Mucosa of rectum (tissue), 2 donors: Measurements from ENCODE around the gene DENND1A.

ENCODE experiments used
- H3K27ac ChIP-seq, 2 donors: one replicate each; pipeline ENCODE4 v1.7.0; 2013; ENCODE audit warnings: inconsistent platforms in 2 of 2, low read depth in 2 of 2, low read length in 2 of 2
- H3K27me3 ChIP-seq, 2 donors: one replicate each; pipeline ENCODE4 v1.7.0; 2013; ENCODE audit warnings: low read length in 2 of 2; ENCODE audit not compliant: control insufficient read depth in 2 of 2, insufficient read depth in 2 of 2
- H3K36me3 ChIP-seq, 2 donors: one replicate each; pipeline ENCODE4 v1.7.0; 2013; ENCODE audit warnings: low read length in 2 of 2; ENCODE audit not compliant: control insufficient read depth in 2 of 2, insufficient read depth in 2 of 2
- H3K4me1 ChIP-seq, 2 donors: one replicate each; pipeline ENCODE4 v1.7.0; 2013; ENCODE audit warnings: low read length in 2 of 2, mild to moderate bottlenecking in 1 of 2; ENCODE audit not compliant: control insufficient read depth in 2 of 2, insufficient read depth in 2 of 2
- H3K4me3 ChIP-seq, 2 donors: one replicate each; pipeline ENCODE4 v1.7.0; 2013; ENCODE audit warnings: low read length in 2 of 2
- H3K9ac ChIP-seq, 2 donors: one replicate each; pipeline ENCODE4 v1.7.0; 2013; ENCODE audit warnings: low read length in 2 of 2, low read depth in 1 of 2, mild to moderate bottlenecking in 1 of 2
- H3K9me3 ChIP-seq, 2 donors: one replicate each; pipeline ENCODE4 v1.7.0; 2013; ENCODE audit warnings: low read length in 2 of 2; ENCODE audit not compliant: control insufficient read depth in 2 of 2
- donor health status: healthy.
- donor health status: Normal muscosa, but diverticular disease.

The DENND1A gene

DNA sequence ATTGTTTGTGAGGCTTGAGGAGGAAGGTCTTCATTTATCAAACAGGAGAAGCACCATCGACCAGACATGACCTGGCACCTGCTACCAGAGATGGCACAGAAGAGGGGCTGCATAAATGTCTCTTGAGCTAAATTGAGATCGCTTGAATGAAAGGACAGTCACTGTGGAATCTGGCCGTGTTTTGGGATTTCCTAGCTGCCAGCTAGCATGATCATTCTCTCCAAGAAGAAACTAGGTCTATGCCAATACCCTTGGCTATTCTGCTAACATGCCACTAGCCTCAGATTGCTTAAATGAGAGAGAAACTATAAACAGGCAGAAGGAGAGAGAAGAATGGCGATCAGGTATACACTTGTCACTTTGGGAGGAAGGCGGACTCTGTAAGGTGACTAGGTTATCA lies 324.6 kb downstream of the DENND1A start:
- Histone ChIP-seq H3K27me3 (no peaks in the 10 kb centered on the region), H3K9ac (no peak overlapping the region), H3K4me3 (no peak overlapping the region), H3K36me3 (peaks cover 3 to 4% of the 10 kb centered on the region in 2 donors), H3K27ac (no peak overlapping the region), H3K4me1 (no peaks in the 10 kb centered on the region), H3K9me3 (no peaks in the 10 kb centered on the region)

DNA sequence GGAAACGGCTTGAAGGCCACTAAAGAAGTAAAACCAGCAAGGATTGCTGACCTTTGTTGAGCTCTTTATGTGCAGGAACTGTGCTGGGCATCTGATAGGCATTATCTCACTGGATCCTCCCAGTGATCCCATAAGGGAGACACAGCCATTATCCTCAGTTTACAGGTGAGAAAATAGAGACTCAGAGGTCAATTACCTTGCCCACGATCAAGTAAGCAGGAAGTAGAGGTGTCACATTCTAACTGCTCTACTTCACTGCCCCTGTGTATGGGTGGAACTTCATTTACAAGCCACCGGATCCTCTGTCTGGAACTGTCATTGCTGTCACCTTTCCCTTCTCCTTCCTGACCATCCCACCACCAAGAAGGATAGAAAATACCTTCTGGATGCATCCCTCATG lies 325.1 kb downstream of the DENND1A start:
- H3K4me1 ChIP-seq = no peaks in the 10 kb centered on the region
- H3K9me3 ChIP-seq = no peaks in the 10 kb centered on the region
- H3K4me3 ChIP-seq = no peak overlapping the region
- no peaks in the 10 kb centered on the region for H3K27me3 ChIP-seq
- H3K27ac ChIP-seq = no peak overlapping the region
- peaks cover 3 to 4% of the 10 kb centered on the region in 2 donors for H3K36me3 ChIP-seq
- H3K9ac ChIP-seq = no peak overlapping the region

DNA sequence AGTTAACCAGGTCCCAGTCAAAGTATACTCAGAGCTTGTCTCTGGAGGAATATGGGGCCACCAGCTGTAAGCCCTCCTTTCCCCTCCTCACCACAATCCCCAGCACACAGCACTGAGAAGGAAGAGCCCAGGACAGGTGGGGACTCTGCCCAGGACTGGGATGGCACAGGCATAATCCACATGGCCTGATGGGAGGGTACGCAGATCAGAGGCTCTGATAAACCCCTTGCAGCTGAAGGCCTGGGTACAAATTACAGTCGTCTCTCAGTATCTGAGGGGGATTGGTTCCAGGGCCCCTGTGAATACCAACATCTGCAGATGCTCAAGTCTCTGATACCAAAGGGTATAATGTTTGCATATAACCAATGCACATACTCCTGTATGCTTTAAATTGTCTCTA lies 328.1 kb downstream of the DENND1A start:
- Histone ChIP-seq H3K27ac (no peak overlapping the region), H3K9me3 (no peaks in the 10 kb centered on the region), H3K36me3 (peaks cover 3% of the 10 kb centered on the region in 2 donors), H3K27me3 (no peaks in the 10 kb centered on the region), H3K9ac (no peak overlapping the region), H3K4me1 (peaks cover 4% of the 10 kb centered on the region in 2 donors), H3K4me3 (no peak overlapping the region)

DNA sequence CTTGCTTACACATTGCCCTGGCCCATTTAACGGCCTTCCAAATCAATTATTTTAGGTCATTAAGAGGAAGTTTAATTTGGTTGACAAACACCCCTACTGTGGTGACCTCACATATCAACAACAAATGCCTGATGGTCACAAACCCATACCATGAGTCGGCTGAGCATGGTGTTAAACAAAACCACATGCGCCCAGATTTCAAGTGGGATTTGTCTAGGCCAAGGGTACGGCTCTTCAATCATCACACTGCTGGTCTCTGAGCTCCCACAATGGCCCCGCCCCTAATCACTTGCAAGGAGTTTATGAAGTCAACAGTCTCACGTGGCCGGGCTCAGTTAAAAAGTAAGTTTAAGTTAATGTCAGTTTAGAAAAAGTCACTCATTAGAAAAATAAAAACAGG lies 330.1 kb downstream of the DENND1A start:
- Histone ChIP-seq H3K27ac (no peak overlapping the region), H3K9me3 (no peaks in the 10 kb centered on the region), H3K4me1 (peaks cover 4% of the 10 kb centered on the region in 2 donors), H3K4me3 (no peak overlapping the region), H3K36me3 (peaks cover 0 to 3% of the 10 kb centered on the region in 2 donors), H3K9ac (no peak overlapping the region), H3K27me3 (no peaks in the 10 kb centered on the region)

DNA sequence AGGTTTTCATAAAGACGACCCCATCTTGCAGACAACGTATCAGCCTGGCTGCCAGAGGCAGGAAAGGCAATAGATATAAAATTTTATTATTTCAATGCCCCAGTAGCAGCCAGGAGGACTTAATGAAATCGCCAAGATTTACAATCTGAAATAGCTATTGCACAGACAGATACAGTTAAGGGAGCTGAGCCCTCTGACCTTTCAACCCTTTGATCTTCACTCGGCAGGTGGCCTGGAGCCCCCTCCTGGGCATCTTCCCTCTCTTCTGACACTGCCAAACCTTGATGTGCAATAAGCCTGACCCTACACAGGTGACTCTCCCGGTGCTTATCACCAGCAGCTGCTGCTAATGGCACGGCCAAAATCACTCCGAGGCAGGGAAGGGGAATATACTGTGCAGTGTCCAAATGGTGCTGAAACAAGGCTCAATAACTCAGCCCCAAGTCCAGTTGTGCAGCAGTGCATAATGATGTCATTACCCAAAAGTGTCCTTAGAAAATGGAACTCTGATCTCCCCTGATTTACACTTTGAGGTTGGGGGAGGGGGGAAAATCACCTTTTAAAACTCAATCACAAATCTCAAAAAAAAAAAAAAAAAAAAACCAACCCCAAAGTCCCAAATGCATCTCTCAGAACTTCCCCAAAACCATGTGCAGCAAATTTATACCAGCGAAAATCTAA lies 331.9 kb downstream of the DENND1A start:
- no peak overlapping the region for H3K9ac ChIP-seq
- peaks cover 4% of the 10 kb centered on the region in 2 donors for H3K4me1 ChIP-seq
- H3K36me3 ChIP-seq = peaks cover 0 to 3% of the 10 kb centered on the region in 2 donors
- H3K27me3 ChIP-seq = no peaks in the 10 kb centered on the region
- no peak overlapping the region for H3K27ac ChIP-seq
- no peak overlapping the region for H3K4me3 ChIP-seq
- H3K9me3 ChIP-seq = no peaks in the 10 kb centered on the region

DNA sequence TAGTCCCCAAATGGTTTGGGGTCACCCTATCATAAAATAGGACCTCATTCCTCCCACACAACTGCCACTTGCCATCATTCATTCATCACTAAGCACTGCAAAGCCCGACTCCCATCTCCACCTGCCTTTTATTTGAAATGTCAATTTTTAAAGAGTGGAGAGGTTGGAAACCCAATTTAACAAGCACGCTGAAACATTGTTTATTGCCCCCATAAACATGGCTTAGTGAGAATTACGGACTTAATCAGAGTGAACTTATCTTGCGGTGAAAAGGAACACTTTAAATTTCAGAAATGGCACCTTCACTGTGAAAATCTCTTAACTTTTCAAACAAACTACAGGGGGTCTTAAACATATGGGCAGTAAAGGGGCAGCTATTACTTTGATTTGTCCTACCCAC lies 332.9 kb downstream of the DENND1A start:
- H3K9ac ChIP-seq = no peak overlapping the region
- no peak overlapping the region for H3K27ac ChIP-seq
- peaks cover 4% of the 10 kb centered on the region in 2 donors for H3K4me1 ChIP-seq
- no peaks in the 10 kb centered on the region for H3K27me3 ChIP-seq
- H3K4me3 ChIP-seq = no peak overlapping the region
- H3K9me3 ChIP-seq = no peaks in the 10 kb centered on the region
- peaks cover 0 to 3% of the 10 kb centered on the region in 2 donors for H3K36me3 ChIP-seq

DNA sequence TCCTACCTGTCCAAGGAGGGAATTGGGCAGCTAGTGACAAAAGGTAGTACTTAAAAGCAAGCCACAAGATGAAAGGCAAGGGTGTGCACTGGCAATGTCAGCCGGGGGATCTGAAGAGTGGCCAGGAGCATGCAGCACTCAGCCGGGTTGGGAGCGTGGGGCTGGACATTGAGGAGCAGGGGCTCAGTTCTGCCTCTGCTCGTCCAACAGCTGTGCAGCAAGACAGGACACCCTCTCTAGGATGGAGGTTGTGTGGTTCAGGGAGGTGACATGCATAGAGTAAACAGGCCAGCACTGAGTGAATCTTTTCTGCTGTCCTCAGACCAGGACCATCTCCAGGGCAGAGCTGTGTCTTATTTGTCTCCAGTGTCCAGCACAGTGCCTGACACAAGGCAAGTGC lies 338.6 kb downstream of the DENND1A start:
- H3K27me3 ChIP-seq = no peaks in the 10 kb centered on the region
- no peak overlapping the region for H3K27ac ChIP-seq
- no peaks in the 10 kb centered on the region for H3K36me3 ChIP-seq
- no peaks in the 10 kb centered on the region for H3K4me1 ChIP-seq
- H3K9ac ChIP-seq = no peak overlapping the region
- peaks cover 0 to 3% of the 10 kb centered on the region in 2 donors for H3K9me3 ChIP-seq
- H3K4me3 ChIP-seq = no peak overlapping the region

DNA sequence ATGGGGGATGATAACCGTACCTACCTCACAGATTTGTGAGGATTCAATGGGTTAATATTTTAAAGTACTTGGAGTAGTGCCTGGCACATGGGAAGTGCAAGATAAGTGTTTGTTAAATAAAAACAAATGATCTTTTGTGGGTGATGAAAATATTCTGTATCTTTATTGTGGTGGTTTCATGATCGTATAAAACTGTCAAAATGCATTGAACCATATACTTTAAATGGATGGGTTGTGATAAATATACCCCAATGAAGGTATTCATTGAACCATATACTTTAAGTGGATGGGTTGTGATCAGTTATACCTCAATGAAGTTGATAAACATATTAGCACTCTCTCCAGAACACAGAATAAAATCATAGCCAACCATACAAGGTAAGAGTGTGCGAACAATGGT lies 339.4 kb downstream of the DENND1A start:
- Histone ChIP-seq H3K27ac (no peak overlapping the region), H3K9ac (no peak overlapping the region), H3K27me3 (no peaks in the 10 kb centered on the region), H3K4me3 (no peak overlapping the region), H3K9me3 (peaks cover 0 to 3% of the 10 kb centered on the region in 2 donors), H3K4me1 (no peaks in the 10 kb centered on the region), H3K36me3 (no peaks in the 10 kb centered on the region)

DNA sequence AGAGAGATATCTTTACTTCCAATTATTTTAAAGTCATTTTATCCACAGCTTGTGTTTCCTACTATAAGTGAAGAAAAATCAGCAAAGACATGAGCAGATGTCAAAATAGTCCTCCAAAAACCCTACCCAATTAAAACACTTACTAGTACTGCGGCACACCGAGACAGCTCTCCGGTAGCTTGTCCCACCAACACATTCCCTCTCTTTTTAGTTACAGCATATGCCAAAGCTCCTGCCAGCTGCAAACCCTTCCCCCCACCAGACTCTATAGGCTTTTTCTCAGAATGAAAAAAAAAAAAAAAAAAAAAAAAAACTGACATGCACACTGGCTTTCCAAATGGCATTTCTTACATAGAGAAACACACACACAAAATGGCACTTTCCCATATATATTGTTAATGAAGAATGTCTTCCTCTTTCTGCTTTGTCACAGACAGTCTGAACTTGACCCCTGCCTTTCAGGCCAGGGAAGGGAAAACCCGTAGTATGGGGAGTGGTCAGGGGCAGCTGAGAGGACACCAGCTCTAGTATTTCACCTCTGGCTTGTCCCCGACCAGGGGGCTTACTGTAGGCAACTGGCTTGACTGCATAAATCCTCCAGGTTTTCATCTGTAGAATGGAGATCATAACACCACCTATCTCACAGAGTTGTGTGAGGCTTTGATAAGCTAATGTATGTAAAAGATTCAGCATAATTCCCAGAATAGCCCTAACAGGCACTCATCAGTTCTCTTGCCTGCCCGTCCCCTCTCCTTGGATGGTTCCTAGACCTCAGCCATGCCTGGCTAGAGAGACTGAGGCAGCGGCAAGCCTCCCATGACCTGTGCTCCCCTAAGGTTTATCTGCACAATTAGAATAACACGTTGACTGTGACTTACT lies 340.3 kb downstream of the DENND1A start:
- no peaks in the 10 kb centered on the region for H3K36me3 ChIP-seq
- H3K27ac ChIP-seq = no peak overlapping the region
- H3K9ac ChIP-seq = no peak overlapping the region
- no peaks in the 10 kb centered on the region for H3K4me1 ChIP-seq
- H3K27me3 ChIP-seq = no peaks in the 10 kb centered on the region
- no peak overlapping the region for H3K4me3 ChIP-seq
- peaks cover 0 to 3% of the 10 kb centered on the region in 2 donors for H3K9me3 ChIP-seq

DNA sequence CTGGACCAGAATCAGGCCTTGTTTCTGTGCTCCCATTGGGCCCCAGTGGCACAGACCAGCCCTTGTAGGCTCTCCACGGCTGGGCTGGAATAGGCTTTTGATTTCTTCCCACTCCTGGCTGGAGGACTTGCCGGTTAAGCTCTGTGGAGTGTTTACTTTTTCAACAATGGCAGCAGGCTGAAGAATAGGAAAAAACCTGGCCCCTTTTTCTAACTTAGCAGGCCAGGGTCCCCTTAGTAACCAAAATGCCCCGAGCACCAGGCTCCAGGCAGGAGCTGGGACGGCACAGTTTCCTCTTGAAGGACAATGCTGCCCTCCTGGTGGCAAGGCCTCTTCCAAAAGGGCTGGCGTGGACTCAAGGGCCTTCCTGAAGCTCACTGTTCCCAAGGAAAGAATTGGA lies 343.7 kb downstream of the DENND1A start:
- Histone ChIP-seq H3K36me3 (peaks cover 0 to 9% of the 10 kb centered on the region in 2 donors), H3K9me3 (peaks cover 0 to 3% of the 10 kb centered on the region in 2 donors), H3K9ac (no peak overlapping the region), H3K4me1 (no peaks in the 10 kb centered on the region), H3K4me3 (no peak overlapping the region), H3K27me3 (no peaks in the 10 kb centered on the region), H3K27ac (no peak overlapping the region)
